IPS DF 6.9 (cell line): ENCODE data around the gene BCL11A.

Source experiments
- DNase-seq: peaks from one replicate; pipeline ENCODE4 v3.0.0-alpha.2; 2013; ENCODE audit warnings: low read depth, low spot score
- H3K27ac ChIP-seq: one replicate; pipeline ENCODE4 v1.5.1; 2013; ENCODE audit warnings: low read length, control low read depth
- H3K27me3 ChIP-seq: 2 replicates; pipeline ENCODE4 v1.6.1; 2013; ENCODE audit warnings: mild to moderate bottlenecking, low read length; ENCODE audit not compliant: control insufficient read depth, insufficient read depth
- H3K36me3 ChIP-seq: 2 replicates; pipeline ENCODE4 v1.6.1; 2013; ENCODE audit warnings: low read length; ENCODE audit not compliant: control insufficient read depth, insufficient read depth
- H3K4me1 ChIP-seq: 2 replicates; pipeline ENCODE4 v1.6.1; 2013; ENCODE audit warnings: low read length; ENCODE audit not compliant: control insufficient read depth, insufficient read depth
- H3K4me3 ChIP-seq: 2 replicates; pipeline ENCODE4 v1.5.1; 2013; ENCODE audit warnings: mild to moderate bottlenecking, low read length
- H3K9me3 ChIP-seq: 2 replicates; pipeline ENCODE4 v1.6.1; 2013; ENCODE audit warnings: low read length, inconsistent platforms; ENCODE audit not compliant: control insufficient read depth, insufficient read depth
- WGBS: extraction: QIAGEN DNeasy Blood & Tissue Kit; methylation state at CpG from one replicate; pipeline ENCODE4 v1.1.7; 2013; ENCODE audit warnings: mixed read lengths, missing lambda C conversion rate; ENCODE audit not compliant: insufficient read length, insufficient coverage; 5-methylcytosine and 5-hydroxymethylcytosine counted together

Gene BCL11A

DNA sequence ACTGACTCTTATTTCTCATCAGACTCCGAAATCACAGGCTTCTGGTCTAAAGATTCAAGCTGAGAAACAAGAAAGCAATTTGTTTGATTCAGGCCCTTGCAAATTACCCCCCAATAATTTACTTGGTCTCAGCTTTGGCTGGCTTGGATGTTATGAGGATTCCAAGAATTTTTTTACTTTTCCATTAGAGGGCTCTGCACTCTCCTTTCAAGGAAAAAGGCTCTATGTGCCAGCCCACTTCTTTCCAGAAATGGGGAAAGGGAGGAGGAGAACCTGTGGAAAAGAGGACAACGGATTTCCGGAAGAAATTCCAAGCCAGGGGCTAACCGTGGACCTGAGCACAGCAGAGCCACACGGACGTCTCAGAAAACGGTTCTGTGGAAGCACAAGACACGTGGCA is 44.4 kb downstream of the BCL11A start:
- no CpG with 5 or more reads among the region's 8 CpGs for WGBS
- DNase-seq: no peak
- Histone ChIP-seq H3K9me3 (no peaks in the 10 kb centered on the region), H3K4me3 (no peak overlapping the region), H3K4me1 (peaks cover 23% of the 10 kb centered on the region), H3K27ac (no peak overlapping the region), H3K27me3 (no peaks in the 10 kb centered on the region), H3K36me3 (no peaks in the 10 kb centered on the region)

DNA sequence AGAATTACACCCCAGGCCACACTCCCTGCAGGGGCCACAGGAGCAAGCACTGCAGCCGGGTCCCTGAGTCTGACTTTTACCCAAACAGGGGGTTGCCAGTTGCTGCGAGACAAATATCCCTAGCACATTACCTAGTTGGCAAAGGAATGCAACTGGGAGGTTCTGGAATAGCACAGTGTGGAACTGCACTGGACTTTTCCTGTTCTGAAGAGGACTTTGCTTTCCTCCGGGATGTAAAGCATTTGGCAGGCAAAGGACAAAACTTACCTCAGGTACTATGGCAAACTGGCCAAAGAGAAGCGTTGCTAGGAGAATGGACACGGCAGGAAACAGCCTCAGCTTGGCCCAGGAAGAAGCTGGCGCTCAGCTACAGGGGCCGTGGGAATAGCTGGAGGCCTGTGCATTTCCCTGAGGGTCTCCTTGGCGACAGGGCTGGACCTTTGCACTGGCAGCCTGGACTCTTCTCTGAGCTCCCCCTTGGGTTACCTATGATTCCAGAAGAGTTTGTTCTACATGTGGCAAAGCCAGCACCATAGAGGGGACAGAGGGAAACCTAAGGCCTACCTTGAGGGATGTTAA is 45.0 kb downstream of the BCL11A start:
- no peaks in the 10 kb centered on the region for H3K27me3 ChIP-seq
- H3K4me3 ChIP-seq: no peak overlapping the region
- no CpG with 5 or more reads among the region's 8 CpGs for WGBS
- peaks cover 23% of the 10 kb centered on the region for H3K4me1 ChIP-seq
- no peak for DNase-seq
- H3K36me3 ChIP-seq: no peaks in the 10 kb centered on the region
- H3K9me3 ChIP-seq: no peaks in the 10 kb centered on the region
- no peak overlapping the region for H3K27ac ChIP-seq

DNA sequence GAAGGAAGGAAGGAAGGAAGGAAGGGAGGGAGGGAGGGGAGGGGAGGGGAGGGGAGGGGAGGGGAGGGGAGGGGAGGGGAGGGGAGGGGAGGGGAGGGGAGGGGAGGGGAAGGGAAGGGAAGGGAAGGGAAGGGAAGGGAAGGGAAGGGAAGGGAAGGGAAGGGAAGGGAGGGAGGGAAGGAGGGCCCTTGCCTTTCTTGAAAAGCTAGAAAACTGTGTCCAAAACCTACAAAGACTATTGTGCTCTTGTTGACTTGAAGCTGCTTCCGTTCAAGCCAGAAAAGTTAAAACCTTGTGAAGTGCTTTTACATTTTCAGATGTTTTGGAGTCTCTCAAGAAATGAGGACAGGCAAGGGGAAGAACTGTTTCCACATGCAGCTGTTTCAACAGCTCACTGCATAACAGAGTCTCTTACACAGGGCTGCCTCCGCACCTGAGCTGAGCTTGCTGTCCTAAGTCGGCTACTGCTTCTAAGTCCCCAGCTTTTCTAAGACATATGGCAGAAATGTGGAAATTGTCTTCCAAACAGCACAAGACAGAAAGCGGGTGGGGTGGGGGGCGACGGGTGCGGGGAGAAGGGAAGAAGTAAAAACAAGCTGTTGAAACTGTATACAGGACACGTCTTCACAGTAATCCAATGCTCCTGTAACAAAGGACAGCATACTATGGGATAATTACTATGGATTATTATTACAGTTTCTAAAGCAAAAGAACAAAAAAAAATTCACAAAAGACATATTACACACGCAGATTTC is 46.1 kb downstream of the BCL11A start:
- WGBS: no CpG with 5 or more reads among the region's 9 CpGs
- no peak overlapping the region for H3K4me3 ChIP-seq
- no peaks in the 10 kb centered on the region for H3K36me3 ChIP-seq
- no peak overlapping the region for H3K27ac ChIP-seq
- H3K4me1 ChIP-seq: peaks cover 23% of the 10 kb centered on the region
- H3K27me3 ChIP-seq: no peaks in the 10 kb centered on the region
- no peaks in the 10 kb centered on the region for H3K9me3 ChIP-seq
- no peak for DNase-seq

DNA sequence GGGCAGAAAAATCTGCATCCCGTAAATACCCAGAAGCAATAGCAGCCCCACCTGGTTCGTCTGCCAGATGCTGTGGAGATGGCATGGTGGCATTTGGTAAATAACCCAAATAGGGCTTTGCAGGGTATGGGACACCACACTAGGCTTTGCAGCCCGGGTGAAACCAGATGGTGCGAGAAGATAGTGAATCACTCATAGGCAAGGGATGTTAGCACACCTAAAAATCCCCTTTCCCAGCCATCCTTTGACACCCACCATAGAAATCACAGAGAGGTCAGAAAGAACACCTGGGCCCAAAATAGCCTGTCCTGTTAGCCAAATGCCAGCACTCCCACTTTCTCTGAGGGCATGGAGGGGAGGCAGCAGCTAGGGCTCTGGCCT is 47.6 kb downstream of the BCL11A start:
- DNase-seq: no peak
- Histone ChIP-seq H3K4me1 (peaks cover 16% of the 10 kb centered on the region), H3K36me3 (no peaks in the 10 kb centered on the region), H3K9me3 (no peaks in the 10 kb centered on the region), H3K4me3 (no peak overlapping the region), H3K27ac (no peak overlapping the region), H3K27me3 (no peaks in the 10 kb centered on the region)
- WGBS: no CpG with 5 or more reads among the region's 4 CpGs

DNA sequence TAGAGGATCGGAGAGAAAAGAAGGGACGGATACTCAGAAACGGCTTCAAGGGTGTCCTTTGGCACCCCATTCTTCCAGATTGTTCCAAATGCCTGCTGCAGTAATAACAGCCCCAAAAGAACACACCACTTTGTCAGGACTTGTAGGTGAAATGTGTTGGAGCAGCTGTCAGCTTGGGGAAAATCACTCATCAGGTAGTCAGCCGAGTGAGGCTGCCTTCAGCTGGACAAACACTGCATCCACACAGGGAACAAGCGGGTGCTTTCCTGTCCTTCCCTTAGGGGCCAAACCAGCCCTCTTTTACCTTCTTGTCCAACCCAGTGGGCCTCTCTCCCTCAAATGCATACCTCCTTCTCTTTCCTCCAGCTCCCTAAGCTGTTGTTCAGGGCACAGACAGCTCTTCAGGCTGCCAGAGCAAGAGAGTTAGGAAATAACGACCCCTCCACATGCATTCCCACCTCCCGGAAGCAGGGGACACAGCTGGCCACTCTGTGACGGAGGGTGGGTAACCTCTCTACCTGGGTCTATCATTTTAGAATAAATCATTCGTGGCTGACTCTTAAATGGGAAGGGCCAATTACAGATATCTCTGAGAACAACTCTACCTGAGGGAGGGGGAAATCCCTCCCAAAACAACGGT is 48.1 kb downstream of the BCL11A start:
- no CpG with 5 or more reads among the region's 10 CpGs for WGBS
- Histone ChIP-seq H3K9me3 (no peaks in the 10 kb centered on the region), H3K4me1 (peaks cover 14% of the 10 kb centered on the region), H3K27me3 (no peaks in the 10 kb centered on the region), H3K4me3 (no peak overlapping the region), H3K27ac (no peak overlapping the region), H3K36me3 (peaks cover 4% of the 10 kb centered on the region; the same call in 1 of the 2 replicates)
- DNase-seq: no peak

DNA sequence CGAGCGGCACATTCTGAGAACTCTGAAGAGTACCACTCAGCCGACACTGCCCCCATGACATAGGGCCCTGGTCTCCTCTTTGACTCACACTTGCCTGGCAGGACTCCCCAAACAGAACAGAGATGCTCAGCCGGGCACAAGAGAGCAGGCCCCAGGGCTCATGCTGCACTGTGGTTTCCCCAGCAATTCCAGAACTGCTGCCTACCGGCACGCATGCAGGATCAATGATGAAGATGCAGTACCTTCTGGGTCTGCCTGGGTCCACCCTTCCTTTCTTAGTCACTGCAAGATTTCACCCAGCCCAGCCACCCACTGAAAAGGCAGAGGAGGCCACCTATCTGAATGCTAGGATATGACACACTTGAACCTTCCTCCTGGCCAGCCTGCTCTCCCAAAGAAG is 49.4 kb downstream of the BCL11A start:
- peaks cover 10% of the 10 kb centered on the region for H3K4me1 ChIP-seq
- H3K9me3 ChIP-seq: no peaks in the 10 kb centered on the region
- H3K36me3 ChIP-seq: peaks cover 5% of the 10 kb centered on the region; the same call in 1 of the 2 replicates
- WGBS: no CpG with 5 or more reads among the region's 6 CpGs
- H3K4me3 ChIP-seq: no peak overlapping the region
- no peak for DNase-seq
- no peak overlapping the region for H3K27ac ChIP-seq
- no peaks in the 10 kb centered on the region for H3K27me3 ChIP-seq

DNA sequence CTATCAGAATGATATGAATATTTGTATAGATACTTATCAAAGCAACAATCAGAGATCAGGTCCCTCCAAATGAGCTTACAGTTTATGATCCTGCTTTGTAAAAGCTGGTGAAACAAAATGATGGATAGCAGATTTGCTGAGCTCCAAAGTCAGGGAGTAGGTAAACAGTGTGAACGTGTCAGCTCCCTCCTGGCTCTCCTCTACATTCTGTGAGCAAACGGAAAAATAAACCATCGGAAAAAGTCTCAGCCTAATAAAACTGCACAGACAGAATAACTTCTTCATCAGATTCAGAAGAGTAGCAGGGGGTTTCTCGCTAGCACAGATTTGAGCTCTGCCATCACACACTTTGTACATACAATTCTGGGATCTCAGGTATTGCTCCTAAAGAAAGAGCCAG is 51.3 kb downstream of the BCL11A start:
- H3K36me3 ChIP-seq: peaks cover 5% of the 10 kb centered on the region; the same call in 1 of the 2 replicates
- H3K4me1 ChIP-seq: peaks cover 6% of the 10 kb centered on the region
- no peak overlapping the region for H3K4me3 ChIP-seq
- no peak for DNase-seq
- H3K27me3 ChIP-seq: no peaks in the 10 kb centered on the region
- no peak overlapping the region for H3K27ac ChIP-seq
- no CpG with 5 or more reads among the region's 4 CpGs for WGBS
- no peaks in the 10 kb centered on the region for H3K9me3 ChIP-seq

DNA sequence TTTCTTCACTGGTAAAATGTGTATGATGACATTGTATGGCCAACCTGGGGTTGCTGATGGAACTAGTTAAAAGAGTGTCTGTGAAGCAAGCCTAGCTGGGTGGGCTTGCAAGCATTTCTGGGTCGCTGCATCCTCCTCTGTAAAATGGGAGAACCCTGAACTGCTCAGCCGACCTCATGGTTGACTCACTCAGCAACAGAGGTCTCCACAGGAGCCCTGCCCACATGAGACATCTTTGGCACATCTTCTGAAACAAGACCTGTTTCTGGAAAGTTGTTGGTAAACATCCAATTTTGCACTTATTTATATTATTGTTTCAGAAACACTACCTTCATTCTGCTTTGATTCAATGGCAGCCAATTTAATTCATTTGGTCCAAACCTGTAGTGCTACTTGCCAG is 52.6 kb downstream of the BCL11A start:
- no peak for DNase-seq
- H3K36me3 ChIP-seq: peaks cover 5% of the 10 kb centered on the region; the same call in 1 of the 2 replicates

DNA sequence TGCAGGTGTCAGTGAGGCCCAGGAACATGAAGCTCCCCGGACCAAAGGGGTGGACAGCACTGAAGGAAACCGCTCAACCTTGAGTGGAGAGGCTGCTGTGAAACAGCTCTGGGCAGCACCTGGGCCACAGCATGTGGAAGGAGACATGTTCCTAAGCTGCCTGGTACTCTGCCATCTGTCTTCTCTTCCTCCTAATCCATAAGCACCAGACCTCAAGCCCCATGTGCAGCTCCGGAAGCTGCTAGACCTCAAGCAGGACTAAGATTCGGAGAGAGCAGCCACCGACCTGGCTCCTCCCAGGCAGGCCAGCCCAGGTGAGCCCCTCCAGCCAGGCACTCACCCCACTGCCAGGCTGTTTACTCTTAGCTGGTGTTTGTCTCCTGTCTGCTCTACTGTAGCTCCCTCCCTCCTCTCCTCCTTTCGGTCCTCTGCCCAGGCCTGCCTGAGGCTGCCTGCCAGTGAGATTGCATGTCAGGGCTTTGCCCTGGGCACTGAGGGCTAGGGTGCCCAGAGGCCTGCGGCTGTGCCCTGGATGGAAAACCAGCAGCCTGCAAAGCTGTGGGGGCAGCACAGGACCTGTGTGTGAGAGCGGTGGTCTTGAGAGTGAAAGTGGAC is 53.7 kb downstream of the BCL11A start:
- WGBS: no CpG with 5 or more reads among the region's 8 CpGs
- H3K27me3 ChIP-seq: no peaks in the 10 kb centered on the region
- peaks cover 6% of the 10 kb centered on the region for H3K4me1 ChIP-seq
- H3K36me3 ChIP-seq: peaks cover 5% of the 10 kb centered on the region; the same call in 1 of the 2 replicates
- no peak for DNase-seq
- H3K4me3 ChIP-seq: no peak overlapping the region
- no peak overlapping the region for H3K27ac ChIP-seq
- H3K9me3 ChIP-seq: no peaks in the 10 kb centered on the region

More for the DNA sequence above, 52.6 kb downstream of the BCL11A start:
- Histone ChIP-seq H3K27ac (no peak overlapping the region), H3K4me1 (peaks cover 6% of the 10 kb centered on the region), H3K27me3 (no peaks in the 10 kb centered on the region), H3K4me3 (no peak overlapping the region), H3K9me3 (no peaks in the 10 kb centered on the region)
- WGBS: no CpG with 5 or more reads among the region's 2 CpGs

DNA sequence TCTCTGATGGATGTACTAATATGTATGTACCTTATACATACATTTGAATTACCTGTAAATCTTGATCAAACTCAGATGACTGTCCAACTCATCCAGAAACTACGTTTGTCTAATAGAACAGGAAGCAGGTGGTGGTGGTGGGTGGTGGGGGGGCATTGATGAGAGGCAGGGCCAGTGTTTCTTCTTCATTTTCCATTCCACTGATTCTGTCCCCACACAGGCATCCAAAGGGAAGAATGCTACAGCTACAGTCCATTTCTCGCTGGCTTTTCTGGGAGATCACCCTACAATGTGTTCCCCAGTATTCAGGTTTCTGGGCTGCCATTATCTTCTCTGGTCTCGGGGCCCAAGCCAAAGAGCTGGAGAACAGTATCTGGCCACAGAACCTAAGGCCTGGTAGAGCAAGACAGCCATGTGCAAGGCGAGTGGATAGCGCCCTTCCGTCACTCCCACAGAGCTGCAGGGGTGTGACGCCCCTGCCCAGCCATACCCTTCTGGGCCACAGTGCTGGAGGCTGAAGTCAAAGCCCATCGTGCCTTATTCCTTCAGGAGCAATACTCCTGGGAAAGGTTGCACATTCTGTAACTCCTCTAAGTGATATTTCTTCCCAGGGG is 54.5 kb downstream of the BCL11A start:
- H3K4me3 ChIP-seq: no peak overlapping the region
- H3K27ac ChIP-seq: no peak overlapping the region
- H3K4me1 ChIP-seq: peaks cover 6% of the 10 kb centered on the region
- no peaks in the 10 kb centered on the region for H3K9me3 ChIP-seq
- H3K27me3 ChIP-seq: no peaks in the 10 kb centered on the region
- peaks cover 5% of the 10 kb centered on the region; the same call in 1 of the 2 replicates for H3K36me3 ChIP-seq
- no CpG with 5 or more reads among the region's 8 CpGs for WGBS
- no peak for DNase-seq
